Upper lobe of left lung (tissue), 4 donors: ENCODE results near the gene LMO7.

Source experiments
- EP300 ChIP-seq, 4 donors: sonication (generic); formaldehyde crosslinking; IDR thresholded peaks; one replicate each; pipeline ENCODE4 v1.5.1; 2017; ENCODE audit warnings: antibody characterized with exemption in 4 of 4, control low read depth in 2 of 4
- POLR2A ChIP-seq, 4 donors: fragments of 450-650 bp; IDR thresholded peaks; one replicate each; pipeline ENCODE4 v1.5.1; 2016 to 2017; ENCODE audit warnings: antibody characterized with exemption in 4 of 4, mild to moderate bottlenecking in 2 of 4
- POLR2AphosphoS5 ChIP-seq, 2 donors: sonication (generic); formaldehyde crosslinking; IDR thresholded peaks; one replicate each; pipeline ENCODE4 v1.5.1; 2017; ENCODE audit warnings: antibody characterized with exemption in 2 of 2
- TF ChIP-seq, protein P1 (sequence below), 6 experiments: fragments of 450-650 bp in 4 of 6; fragments of 200-600 bp in 2 of 6; sonication (generic) in 2 of 6; IDR thresholded peaks; one replicate each; pipeline ENCODE4 v1.5.1; 2016 to 2019; ENCODE audit warnings: antibody characterized with exemption in 6 of 6

DNA sequence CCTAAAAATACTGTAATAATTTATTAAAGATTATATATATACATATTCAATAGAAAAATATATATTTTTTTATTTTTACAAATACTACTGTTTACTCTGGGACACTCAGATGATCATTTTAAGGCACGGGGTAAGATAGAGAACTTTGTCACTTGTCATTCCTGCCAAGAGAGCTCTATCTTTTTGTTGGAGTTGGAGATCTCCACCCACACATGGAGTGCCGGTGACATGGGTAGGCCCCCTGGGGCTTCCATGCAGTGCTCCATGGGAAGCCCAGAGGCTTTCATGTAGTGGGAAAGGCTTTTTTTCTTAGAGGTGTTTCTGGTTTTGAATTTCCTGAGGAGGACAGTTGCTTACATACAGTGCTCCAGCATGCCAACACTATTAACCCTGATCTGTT is 81.4 kb downstream of the LMO7 start:
- TF ChIP-seq EP300 (IDR thresholded peaks at IDR 0.05) = no peak
- TF ChIP-seq POLR2AphosphoS5 (IDR thresholded peaks at IDR 0.05) = no peak
- TF ChIP-seq, protein P1, sequence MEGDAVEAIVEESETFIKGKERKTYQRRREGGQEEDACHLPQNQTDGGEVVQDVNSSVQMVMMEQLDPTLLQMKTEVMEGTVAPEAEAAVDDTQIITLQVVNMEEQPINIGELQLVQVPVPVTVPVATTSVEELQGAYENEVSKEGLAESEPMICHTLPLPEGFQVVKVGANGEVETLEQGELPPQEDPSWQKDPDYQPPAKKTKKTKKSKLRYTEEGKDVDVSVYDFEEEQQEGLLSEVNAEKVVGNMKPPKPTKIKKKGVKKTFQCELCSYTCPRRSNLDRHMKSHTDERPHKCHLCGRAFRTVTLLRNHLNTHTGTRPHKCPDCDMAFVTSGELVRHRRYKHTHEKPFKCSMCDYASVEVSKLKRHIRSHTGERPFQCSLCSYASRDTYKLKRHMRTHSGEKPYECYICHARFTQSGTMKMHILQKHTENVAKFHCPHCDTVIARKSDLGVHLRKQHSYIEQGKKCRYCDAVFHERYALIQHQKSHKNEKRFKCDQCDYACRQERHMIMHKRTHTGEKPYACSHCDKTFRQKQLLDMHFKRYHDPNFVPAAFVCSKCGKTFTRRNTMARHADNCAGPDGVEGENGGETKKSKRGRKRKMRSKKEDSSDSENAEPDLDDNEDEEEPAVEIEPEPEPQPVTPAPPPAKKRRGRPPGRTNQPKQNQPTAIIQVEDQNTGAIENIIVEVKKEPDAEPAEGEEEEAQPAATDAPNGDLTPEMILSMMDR (IDR thresholded peaks at IDR 0.05) = no peak
- TF ChIP-seq POLR2A (IDR thresholded peaks at IDR 0.05) = no peak
